ENCODE measurements around the gene USH1C. TPM values are rescaled to one million over a fixed set of nuclear protein-coding genes. Genes with fewer than 3 reads are reported as not detected.
A peak's percentile ranks its signal among the peaks of the same experiment; 100 is the strongest.

Gene USH1C
- total and polyA plus RNA-seq, 12 donors, result 0.22 to 1.9 (median 0.97) TPM; not detected in 9

- intact Hi-C loops (cut with DNase I), result no loop called here
- Histone ChIP-seq H3K27me3 (no peaks in the 10 kb centered on the region), H3K36me3 (no peaks in the 10 kb centered on the region), H3K4me3 (no peak overlapping the region), H3K27ac (no peak overlapping the region), H3K9me3 (no peaks in the 10 kb centered on the region), H3K4me1 (peaks cover 0 to 7% (median 0%) of the 10 kb centered on the region in 9 donors)
- WGBS, 2 donors, result 80 to 84% methylated on average over 4 of the region's 4 CpGs
- ATAC-seq, result no peak
- no peak for DNase-seq
- no peak for TF ChIP-seq CTCF (IDR thresholded peaks at IDR 0.05)
Measured at GRCh38 chr11:17568944-17569343, 24.7 kb upstream of the USH1C start.

GRCh38 chr11:17564687-17565042, 20.4 kb upstream of the USH1C start:
- H3K36me3 ChIP-seq, result no peaks in the 10 kb centered on the region
- TF ChIP-seq CTCF (IDR thresholded peaks at IDR 0.05), result peak in 1 of 9 donors; percentile 11
- DNase-seq (no peak), ATAC-seq (no peak)
- no peak overlapping the region for H3K4me3 ChIP-seq
- no peak overlapping the region for H3K27ac ChIP-seq
- WGBS, 2 donors, result 60 to 64% methylated on average over 2 of the region's 2 CpGs
- H3K9me3 ChIP-seq, result no peaks in the 10 kb centered on the region
- H3K4me1 ChIP-seq, result peaks cover 0 to 7% (median 0%) of the 10 kb centered on the region in 9 donors
- intact Hi-C loops (cut with DNase I), result no loop called here
- peaks cover 0 to 5% (median 0%) of the 10 kb centered on the region in 7 donors for H3K27me3 ChIP-seq

- DNase-seq (no peak), ATAC-seq (peak in 5 of 8 donors; percentile 19 to 43 (median 26))
- intact Hi-C loops (cut with DNase I), result no loop called here
- WGBS, 2 donors, result 40 to 44% methylated on average over 4 of the region's 4 CpGs
- H3K27ac ChIP-seq, result no peak overlapping the region
- H3K4me3 ChIP-seq, result no peak overlapping the region
- H3K9me3 ChIP-seq, result no peaks in the 10 kb centered on the region
- peaks cover 0 to 5% (median 0%) of the 10 kb centered on the region in 7 donors for H3K27me3 ChIP-seq
- no peaks in the 10 kb centered on the region for H3K36me3 ChIP-seq
- TF ChIP-seq CTCF (IDR thresholded peaks at IDR 0.05), result no peak
- peaks cover 0 to 7% (median 0%) of the 10 kb centered on the region in 9 donors for H3K4me1 ChIP-seq
Measured at GRCh38 chr11:17563961-17564686, 19.9 kb upstream of the USH1C start.

DNA sequence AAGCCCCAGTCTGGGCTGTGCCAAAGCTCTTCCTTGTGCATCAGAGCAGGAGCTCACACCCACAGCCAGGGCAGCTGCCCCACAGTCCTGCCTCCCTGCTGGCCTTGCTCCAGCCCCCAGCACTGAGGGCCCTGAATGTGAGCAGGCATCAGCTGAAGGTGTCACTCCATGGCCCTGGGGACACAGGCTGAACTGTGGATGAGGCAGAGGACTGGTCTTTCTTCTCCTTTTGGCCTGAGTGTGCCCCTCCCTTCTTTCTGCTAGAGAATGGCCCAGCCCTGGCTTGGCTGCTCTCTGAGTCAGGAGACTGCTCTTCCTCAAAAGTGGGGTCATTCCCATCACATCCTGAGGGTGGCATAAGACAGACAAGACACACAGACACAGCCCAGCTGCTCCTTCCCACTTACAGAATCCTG, 19.0 kb upstream of the USH1C start:
- Histone ChIP-seq H3K27me3 (peaks cover 0 to 5% (median 0%) of the 10 kb centered on the region in 7 donors), H3K36me3 (no peaks in the 10 kb centered on the region), H3K4me3 (no peak overlapping the region), H3K9me3 (no peaks in the 10 kb centered on the region), H3K4me1 (peaks cover 0 to 7% (median 0%) of the 10 kb centered on the region in 9 donors), H3K27ac (no peak overlapping the region)
- intact Hi-C loops (cut with DNase I), result no loop called here
- no peak for TF ChIP-seq CTCF (IDR thresholded peaks at IDR 0.05)
- DNase-seq (no peak), ATAC-seq (peak in 5 of 8 donors; percentile 17 to 46 (median 36))
